SK-N-SH (cell line): Measurements from ENCODE around the gene ARMH3.

Experiments
- FOSL2 ChIP-seq: IDR thresholded peaks from 2 replicates; pipeline ENCODE4 v1.4.0; 2012; ENCODE audit warnings: low read depth, mild to moderate bottlenecking, moderate library complexity, borderline replicate concordance
- FOXJ3 ChIP-seq: sonication (generic); formaldehyde crosslinking; IDR thresholded peaks from 2 replicates; pipeline ENCODE4 v1.5.1; 2020; ENCODE audit warnings: mild to moderate bottlenecking, missing genetic modification reagents
- GABPA ChIP-seq: IDR thresholded peaks from 2 replicates; pipeline ENCODE4 v1.4.0; 2012; ENCODE audit warnings: low read depth, mild to moderate bottlenecking
- IRF3 ChIP-seq: fragments of 150-350 bp; IDR thresholded peaks from 2 replicates; pipeline ENCODE4 v1.6.1; 2016; ENCODE audit warnings: mild to moderate bottlenecking, low read depth, low read length
- JUND ChIP-seq: IDR thresholded peaks from 2 replicates; pipeline ENCODE4 v1.4.0; 2012
- MEF2A ChIP-seq: IDR thresholded peaks from 2 replicates; pipeline ENCODE4 v1.4.0; 2012; ENCODE audit warnings: low read depth, borderline replicate concordance
- RFX5 ChIP-seq: IDR thresholded peaks from 2 replicates; pipeline ENCODE4 v1.6.1; 2012; ENCODE audit warnings: mild to moderate bottlenecking, improper control_type of control experiment, low read length
- RXRA ChIP-seq: IDR thresholded peaks from 2 replicates; pipeline ENCODE4 v1.4.0; 2012; ENCODE audit warnings: low read depth, mild to moderate bottlenecking, borderline replicate concordance
- SIN3A ChIP-seq: IDR thresholded peaks from 2 replicates; pipeline ENCODE4 v1.6.1; 2012; ENCODE audit warnings: low read depth, mild to moderate bottlenecking, low read length, moderate library complexity, borderline replicate concordance
- TAF1 ChIP-seq: IDR thresholded peaks from 2 replicates; pipeline ENCODE4 v1.6.1; 2012; ENCODE audit warnings: low read depth, mild to moderate bottlenecking, low read length, moderate library complexity, borderline replicate concordance
- USF2 ChIP-seq: fragments of 150-350 bp; IDR thresholded peaks from 2 replicates; pipeline ENCODE4 v1.6.1; 2017; ENCODE audit warnings: antibody characterized with exemption, low read length, low read depth, borderline replicate concordance
- TF ChIP-seq, protein P1 (sequence below): fragments of 200-600 bp; sonication (generic); IDR thresholded peaks from 2 replicates; pipeline ENCODE4 v1.6.1; 2017; ENCODE audit warnings: antibody characterized with exemption, mild to moderate bottlenecking, moderate library complexity
- TF ChIP-seq, protein P2 (sequence below): IDR thresholded peaks from 2 replicates; pipeline ENCODE4 v1.4.0; 2012; ENCODE audit warnings: low read depth
- TF ChIP-seq, protein P3 (sequence below): IDR thresholded peaks from 2 replicates; pipeline ENCODE4; 2012

- TF ChIP-seq JUND = no peak
- TF ChIP-seq, protein P1, sequence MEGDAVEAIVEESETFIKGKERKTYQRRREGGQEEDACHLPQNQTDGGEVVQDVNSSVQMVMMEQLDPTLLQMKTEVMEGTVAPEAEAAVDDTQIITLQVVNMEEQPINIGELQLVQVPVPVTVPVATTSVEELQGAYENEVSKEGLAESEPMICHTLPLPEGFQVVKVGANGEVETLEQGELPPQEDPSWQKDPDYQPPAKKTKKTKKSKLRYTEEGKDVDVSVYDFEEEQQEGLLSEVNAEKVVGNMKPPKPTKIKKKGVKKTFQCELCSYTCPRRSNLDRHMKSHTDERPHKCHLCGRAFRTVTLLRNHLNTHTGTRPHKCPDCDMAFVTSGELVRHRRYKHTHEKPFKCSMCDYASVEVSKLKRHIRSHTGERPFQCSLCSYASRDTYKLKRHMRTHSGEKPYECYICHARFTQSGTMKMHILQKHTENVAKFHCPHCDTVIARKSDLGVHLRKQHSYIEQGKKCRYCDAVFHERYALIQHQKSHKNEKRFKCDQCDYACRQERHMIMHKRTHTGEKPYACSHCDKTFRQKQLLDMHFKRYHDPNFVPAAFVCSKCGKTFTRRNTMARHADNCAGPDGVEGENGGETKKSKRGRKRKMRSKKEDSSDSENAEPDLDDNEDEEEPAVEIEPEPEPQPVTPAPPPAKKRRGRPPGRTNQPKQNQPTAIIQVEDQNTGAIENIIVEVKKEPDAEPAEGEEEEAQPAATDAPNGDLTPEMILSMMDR = no peak
- TF ChIP-seq RXRA = no peak
- no peak for TF ChIP-seq TAF1
- TF ChIP-seq, protein P2, sequence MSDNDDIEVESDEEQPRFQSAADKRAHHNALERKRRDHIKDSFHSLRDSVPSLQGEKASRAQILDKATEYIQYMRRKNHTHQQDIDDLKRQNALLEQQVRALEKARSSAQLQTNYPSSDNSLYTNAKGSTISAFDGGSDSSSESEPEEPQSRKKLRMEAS = no peak
- TF ChIP-seq RFX5 = no peak
- no peak for TF ChIP-seq FOSL2
- no peak for TF ChIP-seq GABPA
- TF ChIP-seq SIN3A = no peak
- no peak for TF ChIP-seq MEF2A
- TF ChIP-seq FOXJ3 (CRISPR knock-in tag) = no peak
- no peak for TF ChIP-seq IRF3
- TF ChIP-seq USF2 = no peak
- TF ChIP-seq, protein P3, sequence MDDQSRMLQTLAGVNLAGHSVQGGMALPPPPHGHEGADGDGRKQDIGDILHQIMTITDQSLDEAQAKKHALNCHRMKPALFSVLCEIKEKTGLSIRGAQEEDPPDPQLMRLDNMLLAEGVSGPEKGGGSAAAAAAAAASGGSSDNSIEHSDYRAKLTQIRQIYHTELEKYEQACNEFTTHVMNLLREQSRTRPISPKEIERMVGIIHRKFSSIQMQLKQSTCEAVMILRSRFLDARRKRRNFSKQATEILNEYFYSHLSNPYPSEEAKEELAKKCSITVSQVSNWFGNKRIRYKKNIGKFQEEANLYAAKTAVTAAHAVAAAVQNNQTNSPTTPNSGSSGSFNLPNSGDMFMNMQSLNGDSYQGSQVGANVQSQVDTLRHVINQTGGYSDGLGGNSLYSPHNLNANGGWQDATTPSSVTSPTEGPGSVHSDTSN = no peak
Observed at GRCh38 chr10:102059987-102060386, 4.0 kb upstream of the ARMH3 start.
